AG09319 (cell line): ENCODE results near the gene GRIN1.
A peak's percentile ranks its signal among the peaks of the same experiment; 100 is the strongest.

Experiments used
- DNase-seq: peaks from one replicate; pipeline ENCODE4 v3.0.0-alpha.2; 2010; ENCODE audit warnings: low read depth; ENCODE audit errors: extremely low read depth
- CTCF ChIP-seq: IDR thresholded peaks from 2 replicates; pipeline ENCODE4 v1.5.1; 2011; ENCODE audit warnings: low read depth, mild to moderate bottlenecking, inconsistent platforms, low read length, moderate library complexity

Gene GRIN1

GRCh38 chr9:137174722-137175293 is 35.9 kb downstream of the GRIN1 start:
- TF ChIP-seq CTCF: no peak
- DNase-seq: no peak

- no peak for DNase-seq
- no peak; the same call in none of the 2 replicates for TF ChIP-seq CTCF
These were observed 36.5 kb downstream of the GRIN1 start for GRCh38 chr9:137175345-137175961.

DNA sequence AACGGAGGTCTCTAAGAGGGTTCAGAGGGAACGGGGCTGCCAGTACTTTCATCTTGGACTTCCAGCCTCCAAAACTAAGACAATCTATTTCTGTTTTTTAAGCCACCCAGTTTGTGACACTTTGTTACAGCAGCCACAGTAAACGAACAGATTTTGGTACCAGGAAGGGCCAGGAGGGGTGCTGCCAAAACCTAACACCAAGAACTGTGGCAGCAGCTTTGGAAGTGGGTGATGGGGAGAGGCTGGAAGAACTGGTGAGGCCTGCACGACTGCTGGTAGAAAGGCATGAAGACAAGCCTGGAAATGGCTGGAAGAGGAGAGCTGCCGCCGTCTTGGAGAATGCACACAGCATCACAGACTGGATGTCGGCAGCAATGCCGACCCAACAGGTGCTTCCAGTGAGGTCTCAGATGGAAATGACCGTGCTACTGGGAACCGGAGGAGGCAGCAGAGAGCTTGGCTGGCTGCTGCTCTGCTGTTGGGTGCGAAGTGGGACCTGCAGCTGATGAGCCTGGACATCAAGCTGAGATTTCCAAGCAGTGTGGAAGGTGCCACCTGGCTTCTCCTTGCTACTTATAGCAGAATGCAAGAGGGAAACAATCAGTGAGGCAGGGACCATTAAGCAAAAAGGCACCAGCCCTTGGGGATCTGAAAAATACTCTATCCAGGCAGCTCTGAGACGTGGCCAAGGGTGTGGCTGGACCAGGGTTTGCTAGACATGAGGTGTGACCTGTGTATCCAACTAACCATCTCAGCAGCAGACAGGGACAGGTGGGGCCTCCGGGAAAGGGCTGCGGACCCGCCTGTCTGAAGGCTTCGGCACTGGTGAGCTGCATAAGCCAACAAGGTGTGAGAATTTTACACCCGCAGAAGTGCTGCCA is 37.6 kb downstream of the GRIN1 start:
- peak; percentile 46 for TF ChIP-seq CTCF
- DNase-seq: no peak

- no peak for DNase-seq
- TF ChIP-seq CTCF: no peak
These were observed 39.4 kb downstream of the GRIN1 start for GRCh38 chr9:137178201-137178938.

- no peak for DNase-seq
- TF ChIP-seq CTCF: no peak
These were observed 40.1 kb downstream of the GRIN1 start for GRCh38 chr9:137178939-137179630.

DNA sequence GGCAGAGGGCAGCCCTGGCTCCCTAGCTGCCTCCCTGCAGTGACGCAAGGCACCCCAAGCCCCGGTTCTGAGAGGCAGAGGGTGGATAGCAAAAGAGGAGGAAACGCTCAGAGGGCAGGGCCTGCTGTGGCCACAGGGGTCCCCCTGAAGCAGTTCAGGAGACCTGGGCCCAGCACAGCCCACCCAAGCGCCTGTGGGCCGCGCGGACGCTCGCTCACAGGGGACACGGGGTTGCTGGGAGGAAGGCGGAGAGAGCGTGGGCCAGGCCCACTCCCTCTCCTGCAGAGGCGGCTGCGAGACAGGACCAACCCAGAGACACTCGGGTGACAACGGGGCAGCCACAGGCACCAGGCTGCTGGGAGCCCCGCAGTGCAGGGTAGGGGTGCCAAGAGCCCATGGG is 40.8 kb downstream of the GRIN1 start:
- DNase-seq: no peak
- TF ChIP-seq CTCF: no peak
